GM19035 (cell line): ENCODE data around the gene PIEZO2.
"Not testable (repeated sequence)": the region's sequence is repeated elsewhere in the genome, so short reads cannot be mapped to it uniquely, and the experiment has no call there.

Experiments used
- ATAC-seq: cut with Tn5 transposase; IDR thresholded peaks from one replicate; pipeline ENCODE4 v1.9.1; 2021; ENCODE audit not compliant: unreplicated experiment

The PIEZO2 gene

DNA sequence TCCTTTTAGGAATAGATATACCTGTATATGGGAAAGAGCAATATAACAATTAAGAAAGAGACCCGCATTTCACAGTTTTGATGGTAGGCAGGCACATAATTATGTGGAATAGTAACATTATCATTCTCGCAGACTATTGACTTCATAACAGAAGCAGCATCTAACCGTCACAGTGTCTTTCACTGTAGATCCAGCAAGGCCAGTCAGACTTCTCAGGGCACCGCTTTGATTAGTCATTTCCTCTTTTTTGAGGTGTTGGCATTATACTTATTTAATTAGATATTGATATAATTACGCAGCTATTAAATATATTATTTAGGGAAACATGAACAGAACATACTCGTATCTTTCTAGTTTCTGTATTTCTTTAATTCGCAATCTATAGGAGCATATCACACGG is 447.2 kb downstream of the PIEZO2 start:
- no peak for ATAC-seq

DNA sequence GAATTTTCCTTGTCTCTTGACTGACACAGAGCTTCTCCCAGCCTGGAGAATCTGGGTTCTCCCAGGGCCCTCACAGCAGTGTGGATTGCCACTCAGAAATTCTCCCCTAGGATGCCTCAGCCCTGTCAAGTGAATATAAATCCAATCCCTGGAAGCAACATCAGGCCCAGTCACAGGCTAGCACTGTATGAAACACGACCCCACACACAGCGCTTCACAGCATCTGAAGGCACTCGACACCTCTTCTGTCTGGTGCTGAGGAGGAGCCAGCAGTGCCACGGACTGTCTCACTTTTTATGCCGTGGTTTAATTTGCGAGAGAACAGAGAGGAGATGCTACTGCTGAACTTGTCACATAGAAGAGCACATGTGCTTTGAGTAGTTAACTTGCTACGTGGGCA is 459.0 kb downstream of the PIEZO2 start:
- no peak for ATAC-seq

DNA sequence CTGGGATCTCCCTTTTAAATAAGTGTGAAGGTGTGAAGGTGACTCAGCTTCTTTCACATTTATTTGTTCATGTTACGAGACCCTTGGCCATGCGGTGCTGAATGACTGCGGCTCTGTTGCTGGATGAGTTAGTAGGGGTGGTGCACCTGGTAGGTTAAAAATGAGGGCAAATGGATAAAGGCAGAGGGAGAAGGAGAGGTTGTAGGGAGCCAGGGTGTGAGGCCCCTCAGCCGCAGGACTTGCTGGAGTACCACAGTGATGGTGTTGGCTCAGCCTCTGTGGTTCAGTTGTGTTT is 459.4 kb downstream of the PIEZO2 start:
- ATAC-seq: no peak

DNA sequence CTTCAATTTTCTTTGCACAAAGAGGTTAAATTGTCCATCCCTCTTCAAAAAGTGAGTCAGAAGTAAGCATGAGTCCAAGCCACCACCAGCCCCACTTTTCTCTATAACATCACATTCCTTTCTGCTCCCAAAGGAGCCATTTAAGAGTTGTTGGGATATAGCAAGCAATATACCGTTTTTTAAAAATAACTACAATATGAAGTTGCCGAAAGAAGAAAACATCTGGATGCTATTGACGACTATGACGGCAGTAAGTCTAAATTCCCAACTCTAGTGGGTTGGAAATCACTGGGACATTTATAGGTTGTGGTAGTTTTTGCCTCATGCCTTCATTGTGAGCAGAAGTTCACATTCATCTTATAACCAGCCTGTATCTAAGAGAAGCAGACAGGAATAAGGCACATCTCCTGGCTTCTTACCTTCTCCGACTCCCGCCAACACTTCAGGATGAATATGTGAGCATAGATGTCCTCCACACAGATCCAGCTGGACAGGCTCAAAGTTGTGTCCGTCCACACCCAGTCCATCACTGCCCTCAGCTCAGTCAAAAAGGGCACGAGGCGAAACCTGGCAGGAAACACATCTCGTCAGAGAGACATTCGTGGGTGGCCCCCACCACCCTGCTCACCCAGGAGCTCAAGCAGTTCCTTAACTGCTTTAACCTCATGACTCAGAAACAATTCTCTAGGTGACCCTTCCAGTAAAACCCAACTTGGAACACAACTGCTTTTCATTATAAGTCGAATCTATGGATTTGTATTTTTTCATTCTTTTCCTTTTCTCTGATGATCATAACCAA is 459.9 kb downstream of the PIEZO2 start:
- ATAC-seq: no peak

DNA sequence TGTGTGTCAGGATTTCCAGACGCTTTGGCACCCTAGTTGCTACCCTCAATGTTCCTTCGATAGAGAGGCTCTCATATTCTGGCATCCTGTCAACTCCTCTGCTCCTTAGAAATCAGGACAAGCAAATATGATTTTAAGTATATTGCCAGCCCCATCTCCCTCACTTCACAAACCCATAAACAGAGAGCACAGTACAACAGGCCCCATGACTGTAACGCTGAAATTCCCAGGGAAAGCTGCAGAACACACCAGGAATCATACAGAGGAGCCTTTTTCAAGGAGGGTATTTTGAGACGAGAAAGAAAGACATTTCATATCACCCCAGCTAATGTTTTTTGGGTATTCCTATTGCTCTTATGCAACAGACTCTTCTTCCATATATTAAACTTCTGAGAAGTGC is 460.6 kb downstream of the PIEZO2 start:
- ATAC-seq: no peak

DNA sequence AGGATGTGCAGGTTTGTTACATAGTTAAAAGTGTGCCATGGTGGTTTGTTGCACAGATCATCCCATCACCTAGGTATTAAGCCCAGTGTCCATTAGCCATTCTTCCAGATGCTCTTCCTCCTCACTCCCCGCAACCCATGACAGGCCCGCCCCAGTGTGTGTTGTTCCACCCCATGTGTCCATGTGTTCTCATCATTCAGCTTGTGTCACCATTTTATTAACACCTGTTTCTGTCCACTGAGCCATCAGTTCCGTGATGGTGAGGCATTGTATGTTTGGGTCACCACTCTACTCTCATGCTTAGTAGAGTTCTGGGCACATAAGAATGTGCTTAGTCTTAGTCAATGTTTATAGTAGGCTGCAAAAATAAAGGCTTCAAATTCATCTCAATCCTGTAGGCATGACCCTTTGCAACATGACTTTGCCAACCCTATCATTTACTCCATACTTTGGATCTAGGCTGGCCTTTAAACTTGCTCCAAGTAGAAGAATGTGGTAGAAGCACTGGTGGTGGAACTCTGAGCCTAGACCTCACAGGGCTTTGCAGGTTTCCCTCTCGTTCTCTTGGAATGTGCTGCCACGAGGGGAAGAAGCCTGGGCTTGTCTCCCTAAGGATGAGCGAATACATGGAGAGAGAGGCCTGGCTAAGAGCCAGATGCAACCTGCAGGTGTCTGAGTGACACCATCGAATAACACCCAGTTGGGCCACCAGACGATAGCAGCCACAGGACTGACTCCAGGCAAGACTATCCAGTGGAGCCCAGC is 462.0 kb downstream of the PIEZO2 start:
- no peak for ATAC-seq

DNA sequence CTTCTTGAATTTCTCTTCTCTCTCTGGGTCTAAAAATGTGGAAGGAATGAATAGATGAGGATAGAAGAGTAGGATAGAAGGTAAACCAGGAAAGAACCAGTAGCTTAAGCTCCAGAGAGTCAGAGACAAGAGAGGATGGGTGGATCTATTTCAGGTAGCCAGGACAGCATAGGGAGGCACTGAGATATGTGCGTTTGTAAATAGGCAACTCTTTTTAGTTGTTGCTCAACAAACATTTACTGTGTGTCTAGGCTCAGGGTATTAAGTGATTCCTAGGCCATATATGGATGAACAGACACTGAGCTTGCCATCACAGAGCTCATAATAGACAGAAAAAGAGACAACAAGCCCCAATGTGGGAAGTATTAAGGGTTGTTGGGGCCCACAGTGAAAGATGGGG is 463.1 kb downstream of the PIEZO2 start:
- no peak for ATAC-seq

DNA sequence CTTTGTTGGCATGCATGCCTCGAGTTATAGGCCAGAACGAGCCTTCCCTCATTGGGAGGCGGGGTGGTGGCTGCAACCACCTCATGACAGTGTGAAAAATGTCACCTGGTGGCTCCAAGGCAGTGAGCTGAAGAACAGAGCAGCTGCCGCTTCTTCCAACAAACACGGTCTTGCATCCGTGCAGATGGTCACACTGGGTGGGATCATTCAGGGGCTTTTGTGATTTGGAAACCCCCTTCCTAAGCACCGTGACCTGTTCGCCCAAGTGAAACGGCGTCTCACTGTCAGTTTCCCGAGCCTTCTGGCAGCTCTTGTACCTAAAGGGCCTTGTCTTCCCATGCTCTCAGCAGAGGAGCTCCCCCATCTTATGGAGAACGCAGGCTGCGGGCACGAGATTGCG is 463.9 kb downstream of the PIEZO2 start:
- no peak for ATAC-seq

DNA sequence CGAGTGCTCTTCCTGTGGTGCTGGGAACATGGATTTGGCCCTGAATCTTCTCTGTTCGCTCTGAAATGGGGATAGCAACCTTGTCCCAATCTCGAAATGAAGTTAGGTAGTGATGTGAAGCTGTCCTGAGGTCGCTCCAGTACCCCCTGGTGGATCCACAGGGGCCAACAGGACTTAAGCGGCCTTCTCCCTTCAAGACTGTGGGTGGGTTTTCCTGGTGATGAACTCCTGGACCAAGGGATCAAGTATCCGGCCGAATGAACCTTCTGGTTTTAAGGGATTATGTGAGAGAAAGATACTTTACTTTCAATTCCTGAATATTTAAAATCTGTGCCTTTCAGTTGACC is 467.0 kb downstream of the PIEZO2 start:
- ATAC-seq: no peak

DNA sequence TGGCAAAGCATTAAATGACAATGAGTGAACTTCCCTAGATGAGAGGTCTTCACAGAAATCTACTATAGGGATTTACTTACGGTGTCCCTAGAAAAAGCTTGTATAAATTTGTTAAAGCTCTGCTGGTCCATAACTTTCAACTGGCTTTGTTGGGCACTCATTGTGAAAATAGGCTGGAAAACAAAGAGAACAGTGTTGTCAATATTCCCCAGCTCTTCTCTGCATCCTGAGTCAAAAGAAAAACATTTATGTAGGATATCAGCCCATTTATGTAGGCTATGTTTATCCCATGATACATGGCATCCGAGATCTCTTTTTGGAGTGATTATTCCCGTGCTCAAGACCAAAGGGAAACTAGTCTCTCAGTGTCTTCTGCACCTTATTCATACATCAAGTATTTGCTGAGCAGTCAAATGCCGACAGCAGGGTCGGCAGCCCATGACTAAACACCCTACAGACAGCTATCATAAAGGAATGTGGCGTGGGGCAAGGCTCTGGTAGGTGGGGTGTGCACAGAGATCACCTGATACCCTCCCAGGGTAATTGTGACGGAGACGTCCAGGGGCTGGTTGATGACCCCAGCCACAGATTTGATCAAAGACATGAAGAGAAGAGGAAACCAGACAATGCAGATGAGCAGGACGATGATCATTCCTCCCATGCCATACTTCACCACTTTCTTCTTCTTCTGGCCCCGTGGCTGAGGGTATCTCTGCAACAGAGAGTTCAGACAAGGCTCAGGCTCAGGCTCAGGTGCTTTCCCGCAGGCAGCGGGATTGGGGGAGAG is 467.6 kb downstream of the PIEZO2 start:
- no peak for ATAC-seq

DNA sequence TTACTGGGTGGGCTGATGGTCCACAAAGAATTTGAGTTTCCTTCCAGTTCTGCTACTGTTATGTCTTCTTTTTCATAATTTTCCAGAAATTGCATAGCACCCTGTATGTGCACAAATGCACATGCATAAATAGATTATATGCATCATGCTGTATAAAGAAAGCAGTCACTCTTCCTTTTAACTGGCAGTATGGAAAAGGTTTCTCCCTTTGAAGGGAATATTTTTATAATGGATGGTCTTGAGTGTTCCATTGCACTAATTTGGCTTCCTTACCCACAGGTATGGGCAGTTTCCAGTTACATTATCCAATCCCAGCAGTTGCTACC is 469.1 kb downstream of the PIEZO2 start:
- ATAC-seq: no peak

DNA sequence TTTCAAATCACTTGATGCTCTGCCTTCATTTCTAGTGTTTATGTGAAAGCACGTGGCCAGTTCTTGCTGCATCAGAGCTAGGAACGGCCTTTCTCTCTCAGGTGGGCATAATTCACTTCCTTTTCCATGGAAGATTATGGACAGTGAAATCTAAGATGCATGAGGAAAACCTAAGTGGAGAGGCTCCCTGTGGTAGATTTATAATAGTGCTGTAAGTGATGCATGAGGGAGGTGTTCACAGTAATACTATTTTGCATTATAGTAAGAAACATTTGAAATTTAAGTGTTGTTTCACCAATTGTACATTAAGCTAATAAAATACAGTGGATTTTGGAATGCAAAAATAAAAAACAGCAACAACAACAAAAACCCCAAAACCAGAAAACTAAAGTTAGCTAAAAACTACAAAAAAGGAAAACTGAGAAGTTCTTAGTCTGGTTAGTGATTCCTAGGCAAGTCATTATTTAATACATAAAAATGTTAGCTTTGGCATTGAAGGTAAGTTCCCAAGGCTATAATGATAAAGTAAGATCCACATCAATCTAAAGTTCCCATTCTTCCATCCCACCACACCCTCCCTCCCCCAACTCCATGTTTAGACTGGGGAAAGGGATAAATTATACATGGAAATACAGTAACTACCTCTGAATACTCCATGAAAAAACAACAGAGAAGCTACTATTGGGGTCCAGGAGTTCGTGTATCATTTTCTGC is 469.7 kb downstream of the PIEZO2 start:
- ATAC-seq: no peak

DNA sequence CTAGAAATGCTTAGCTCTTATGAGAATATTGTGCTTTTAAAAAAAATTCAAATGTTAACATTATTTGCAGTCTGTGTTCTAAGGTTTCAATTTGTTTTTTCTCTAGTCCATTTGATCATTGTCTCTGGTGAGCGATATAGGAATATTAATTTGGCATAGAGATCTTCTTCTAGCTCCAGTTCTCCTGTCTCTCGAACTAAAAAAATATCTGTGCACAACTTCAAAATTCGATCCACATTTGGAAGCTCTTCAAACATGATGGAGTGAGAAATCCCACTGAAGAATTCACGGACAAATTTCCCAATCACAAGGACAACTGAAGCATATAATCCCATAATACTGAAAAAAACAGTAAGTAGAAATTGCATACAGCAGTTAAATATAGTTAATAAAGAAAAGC is 477.9 kb downstream of the PIEZO2 start:
- ATAC-seq: no peak

DNA sequence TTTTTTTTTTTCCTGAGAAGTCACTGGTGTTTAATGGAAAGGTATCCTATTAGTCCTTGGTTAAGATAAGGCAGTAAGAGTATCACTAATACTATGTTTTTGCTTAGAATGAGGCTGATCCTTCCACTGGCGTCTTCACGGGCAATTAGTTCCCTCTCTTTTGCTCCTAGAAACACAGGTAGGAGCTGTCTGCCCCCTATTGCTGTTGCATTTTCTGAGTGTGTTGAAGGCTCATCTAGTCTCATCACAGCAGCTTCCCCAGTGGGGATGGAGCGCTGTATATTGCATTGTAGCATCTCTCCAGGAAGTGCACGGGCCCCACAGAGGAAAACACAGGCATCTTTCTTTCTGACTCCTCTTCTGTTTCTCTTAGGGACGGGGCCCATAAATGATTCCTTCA is 478.5 kb downstream of the PIEZO2 start:
- no peak for ATAC-seq

DNA sequence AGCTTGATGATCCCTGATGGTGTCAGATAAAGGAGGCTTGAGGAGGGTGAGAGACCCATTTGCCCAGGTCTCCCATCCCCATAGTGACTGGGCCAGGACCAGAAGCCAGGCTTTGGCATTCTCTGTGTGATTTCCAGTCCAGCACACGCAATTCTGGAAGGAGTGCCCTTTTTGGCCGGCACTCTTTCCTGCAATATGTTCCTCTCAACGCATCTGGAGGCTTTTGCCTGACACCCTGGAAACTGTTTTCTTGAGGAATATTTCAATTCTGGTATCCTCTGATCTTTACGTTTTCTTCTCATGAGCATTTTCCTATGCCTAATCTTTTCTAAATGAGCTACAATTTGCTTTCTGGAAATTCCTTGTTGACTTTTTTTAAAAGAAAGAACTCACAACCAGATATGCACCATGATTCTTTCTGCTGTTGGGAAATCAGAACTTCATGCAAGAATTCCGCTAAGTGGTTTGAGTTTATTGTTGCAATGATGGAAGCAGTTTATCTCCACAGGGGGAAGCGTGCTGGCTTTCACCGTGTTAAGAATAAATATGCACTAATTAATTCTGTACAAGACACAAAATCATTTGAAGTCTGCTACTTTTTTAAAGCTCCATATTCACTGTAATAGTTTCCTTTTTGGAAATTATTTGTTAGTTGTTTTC is 479.8 kb downstream of the PIEZO2 start:
- ATAC-seq: no peak

DNA sequence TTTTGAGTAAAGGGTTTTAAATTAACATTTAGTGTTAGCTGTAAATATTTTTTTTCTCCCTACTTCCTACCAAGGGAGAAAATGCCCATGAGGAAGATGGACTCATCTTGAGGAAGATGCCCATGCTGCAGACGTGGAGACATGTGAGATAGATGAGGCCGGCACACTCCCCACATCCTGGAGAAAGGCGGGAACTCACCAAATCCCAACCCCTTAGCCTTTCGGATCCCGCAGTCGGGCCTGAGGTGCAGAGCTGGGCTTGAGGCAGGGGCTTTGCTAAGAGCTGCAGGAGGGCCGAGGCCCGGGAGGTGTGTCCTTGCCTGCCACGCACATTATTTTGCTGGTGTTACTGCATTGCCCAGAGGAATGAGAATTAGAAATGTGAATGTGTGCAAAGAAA is 485.6 kb downstream of the PIEZO2 start:
- ATAC-seq: no peak

DNA sequence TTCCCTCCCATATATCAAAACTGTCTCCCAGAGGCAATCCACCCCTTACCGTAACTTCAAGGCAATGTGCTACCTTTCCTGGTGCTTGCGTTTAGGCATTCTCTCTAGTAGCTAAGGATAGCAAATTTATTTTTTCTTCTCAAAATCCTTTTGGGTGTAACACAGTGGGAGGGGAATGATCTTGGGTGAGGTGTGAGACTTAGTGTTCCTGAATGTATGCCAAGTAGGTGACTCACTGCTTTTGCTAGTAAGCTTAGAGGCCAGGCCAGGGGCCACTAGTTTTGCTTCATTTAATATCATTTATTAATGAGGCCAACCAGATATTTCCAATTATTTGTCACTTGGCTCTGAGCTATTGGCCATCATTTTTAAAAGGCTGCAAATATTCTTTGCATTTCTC is 488.1 kb downstream of the PIEZO2 start:
- no peak for ATAC-seq

DNA sequence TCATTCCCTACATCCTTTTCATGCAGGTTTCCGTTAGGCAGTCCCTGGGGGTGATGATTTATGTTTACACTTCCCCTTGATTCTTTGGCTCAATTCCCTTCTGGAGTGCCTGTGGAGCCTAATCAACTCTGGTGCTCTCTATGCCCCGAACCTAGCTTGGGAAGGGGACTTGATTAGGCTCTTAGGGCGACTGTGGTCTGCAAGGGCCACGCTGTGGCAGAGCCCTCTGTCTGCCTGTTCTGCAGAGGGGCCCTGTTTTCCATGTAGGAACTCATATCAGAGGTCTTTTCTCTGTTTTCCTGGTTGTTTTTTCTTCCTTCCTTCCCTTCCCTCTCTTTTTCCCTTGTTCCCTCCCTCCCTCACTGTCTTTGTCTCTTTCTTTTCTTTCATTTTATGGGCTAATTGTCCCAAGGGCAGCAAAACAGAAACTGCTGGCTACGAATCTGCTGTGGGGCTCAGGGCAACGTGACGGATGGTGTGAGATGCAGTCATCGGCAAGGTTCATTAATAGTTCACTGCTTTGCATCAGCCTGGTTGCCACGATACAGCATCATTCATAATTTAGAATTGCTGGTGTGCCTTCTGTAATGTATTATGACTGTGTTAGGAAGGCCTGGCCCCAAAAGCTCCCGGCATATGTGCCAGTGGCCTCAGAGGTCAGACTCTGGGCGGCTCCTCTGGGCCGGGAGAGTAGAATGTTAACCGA is 489.0 kb downstream of the PIEZO2 start:
- no peak for ATAC-seq

DNA sequence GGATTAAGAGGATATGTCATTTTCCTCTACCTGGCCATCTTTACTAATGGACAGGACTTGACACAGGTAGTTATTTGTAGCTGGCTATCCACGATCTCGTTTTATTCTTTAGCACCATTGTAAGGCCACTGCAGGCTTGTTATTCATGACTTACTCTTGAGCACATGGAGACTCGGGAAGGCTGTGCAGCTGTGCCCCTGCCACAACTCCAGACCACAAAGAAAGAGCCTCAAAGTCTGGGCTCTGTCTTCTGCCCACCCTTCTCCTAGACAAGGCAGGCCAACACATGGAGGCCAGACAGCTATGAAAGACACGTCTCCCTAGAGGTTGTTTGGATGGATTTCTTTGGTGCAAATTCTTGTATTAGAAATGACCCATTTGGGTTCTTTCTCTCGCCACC is 489.8 kb downstream of the PIEZO2 start:
- ATAC-seq: no peak

DNA sequence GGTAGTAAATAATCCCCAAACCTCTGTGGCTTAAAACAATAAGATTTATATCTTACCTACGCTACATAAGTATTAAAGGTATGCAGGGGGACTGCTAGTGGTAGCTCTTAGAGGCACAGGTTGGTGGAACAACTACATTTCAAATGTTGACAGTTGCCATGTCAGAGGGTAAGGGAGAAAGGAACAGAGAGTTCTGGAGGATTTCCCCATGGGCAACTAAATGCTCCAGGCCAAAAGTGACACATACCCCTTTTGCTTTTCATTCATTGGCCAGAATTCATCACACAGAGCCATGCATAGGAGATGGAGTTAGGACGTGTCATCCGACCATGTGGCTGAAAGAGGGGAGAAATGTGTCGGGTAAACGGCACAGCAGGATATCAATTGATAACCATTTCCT is 490.4 kb downstream of the PIEZO2 start:
- ATAC-seq: no peak

DNA sequence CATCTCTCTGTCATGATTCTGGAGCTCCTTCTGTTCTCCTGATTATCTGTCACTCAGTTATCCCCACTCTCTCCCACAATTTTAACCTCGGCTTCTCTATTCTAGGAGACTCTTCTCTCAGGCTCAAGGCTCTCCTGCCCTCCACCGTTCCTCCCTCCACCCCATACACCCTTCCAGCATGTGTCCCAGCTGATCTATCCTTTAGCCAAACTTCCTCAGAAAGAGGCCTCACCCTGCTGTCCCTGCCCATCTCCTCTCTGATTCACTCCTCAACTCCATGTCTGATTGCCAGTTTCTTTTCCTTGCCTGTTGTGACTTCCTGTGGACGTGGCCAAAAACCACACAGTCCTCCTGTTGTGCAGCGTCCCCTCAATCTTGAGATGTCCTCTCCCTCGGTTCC is 505.4 kb downstream of the PIEZO2 start:
- ATAC-seq: not testable (repeated sequence)
